GM21737 (cell line): ENCODE data around the gene POU2F1.

Source experiments
- ATAC-seq: cut with Tn5 transposase; IDR thresholded peaks from one replicate; pipeline ENCODE4 v1.9.1; 2021; ENCODE audit warnings: mild to moderate bottlenecking, moderate library complexity; ENCODE audit not compliant: unreplicated experiment

Gene POU2F1

DNA sequence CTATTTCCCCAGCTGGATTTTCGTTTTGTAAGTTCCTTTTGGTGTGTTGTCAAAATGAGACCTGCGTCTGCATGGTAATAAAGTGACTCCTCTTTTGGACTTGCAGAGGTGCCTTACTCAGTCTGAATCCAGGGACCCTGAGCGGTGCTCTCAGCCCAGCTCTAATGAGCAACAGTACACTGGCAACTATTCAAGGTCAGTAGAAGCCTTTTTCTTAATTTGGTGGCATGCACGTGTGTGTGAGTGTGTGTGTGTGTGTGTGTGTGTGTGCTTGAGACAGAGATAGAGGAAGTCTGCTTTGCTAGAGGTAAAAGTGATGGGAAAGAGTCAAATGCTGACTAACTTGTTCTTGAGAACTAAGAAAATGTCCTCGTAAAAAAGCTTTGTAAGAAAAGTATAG is 192.2 kb downstream of the POU2F1 start:
- ATAC-seq, result no peak

DNA sequence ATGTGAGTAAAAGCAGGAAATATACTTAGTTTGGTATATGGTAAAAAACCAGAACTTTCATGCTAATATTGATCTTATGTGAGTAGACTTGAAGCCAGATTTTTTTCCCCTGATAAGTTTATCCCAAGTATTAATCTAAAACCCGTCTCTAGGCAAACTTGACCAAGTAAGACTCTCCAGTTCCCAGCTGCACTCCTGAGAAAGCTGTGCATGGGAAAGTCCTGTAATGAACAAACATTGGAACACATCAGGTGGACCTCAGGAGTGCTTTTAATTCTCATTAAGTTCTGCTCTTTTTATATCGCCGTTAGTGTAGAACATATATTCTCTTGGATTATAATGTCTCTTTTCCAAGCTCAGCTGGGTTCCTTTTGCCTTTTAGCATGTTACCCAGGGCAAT is 192.6 kb downstream of the POU2F1 start:
- ATAC-seq, result no peak

DNA sequence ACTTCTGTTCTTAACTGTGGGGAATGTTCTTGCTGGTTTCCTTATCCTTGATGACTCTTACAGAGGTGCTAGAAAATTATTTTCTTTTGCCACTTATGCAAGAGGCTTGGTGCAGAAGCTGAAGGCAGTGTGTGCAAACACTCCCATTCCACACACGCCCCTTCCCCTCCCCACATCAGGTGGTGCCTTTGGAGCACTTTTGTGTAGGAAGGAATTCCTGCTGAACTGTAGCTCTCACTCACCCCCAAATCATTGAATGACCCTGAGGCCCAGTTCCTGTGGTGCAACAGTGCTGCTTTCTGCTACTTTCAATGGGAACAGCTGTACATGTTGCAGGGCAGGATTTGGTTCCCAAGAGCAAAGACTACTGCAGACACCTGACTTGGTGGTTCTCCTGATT is 195.8 kb downstream of the POU2F1 start:
- no peak for ATAC-seq

GRCh38 chr1:167418391-167418790 is 197.7 kb downstream of the POU2F1 start:
- no peak for ATAC-seq

DNA sequence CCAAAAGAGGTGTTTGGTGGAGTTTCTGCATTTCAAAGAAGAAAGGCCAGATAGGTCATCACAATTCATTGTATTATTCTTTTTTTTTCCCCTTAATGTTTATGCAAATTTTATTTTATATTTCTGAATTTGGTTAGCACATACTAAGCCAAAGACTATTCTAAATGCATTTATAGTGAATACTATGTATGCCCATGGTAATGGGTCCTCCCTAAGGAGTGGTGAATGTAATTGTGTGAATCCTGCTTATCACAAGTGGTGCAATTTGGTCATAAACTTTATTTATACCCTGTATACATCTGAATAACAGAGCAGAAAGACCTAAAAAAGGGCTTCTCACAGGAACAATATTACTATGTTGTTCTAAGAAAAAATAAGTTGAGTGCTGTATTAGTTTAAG is 198.6 kb downstream of the POU2F1 start:
- no peak for ATAC-seq

- ATAC-seq, result no peak
These were observed 199.8 kb downstream of the POU2F1 start for GRCh38 chr1:167420510-167420909.

- ATAC-seq, result no peak
These were observed 203.3 kb downstream of the POU2F1 start for GRCh38 chr1:167423684-167424619.

- no peak for ATAC-seq
These were observed 204.8 kb downstream of the POU2F1 start for GRCh38 chr1:167425482-167425881.

GRCh38 chr1:167426716-167427115 is 206.0 kb downstream of the POU2F1 start:
- no peak for ATAC-seq

DNA sequence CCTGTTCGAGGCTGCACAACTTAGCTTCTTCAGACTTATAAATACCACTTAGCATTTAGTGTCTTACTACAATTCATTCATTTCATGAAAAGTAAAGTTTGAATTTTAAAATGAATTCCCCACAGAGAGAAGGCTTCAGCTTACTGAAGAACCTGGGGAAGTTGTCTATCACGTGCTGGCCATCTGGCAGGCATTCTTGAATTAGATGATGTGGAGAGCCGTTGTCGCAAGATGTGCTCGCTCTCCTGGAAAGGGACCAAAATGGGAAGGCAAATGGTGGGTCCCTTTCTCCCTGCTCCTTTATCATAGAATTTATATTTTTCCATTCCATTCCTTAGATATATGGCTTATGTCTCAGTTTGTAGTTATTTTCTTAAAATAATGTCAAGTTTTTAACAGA is 207.2 kb downstream of the POU2F1 start:
- ATAC-seq, result no peak

- no peak for ATAC-seq
These were observed 207.7 kb downstream of the POU2F1 start for GRCh38 chr1:167428395-167428794.

DNA sequence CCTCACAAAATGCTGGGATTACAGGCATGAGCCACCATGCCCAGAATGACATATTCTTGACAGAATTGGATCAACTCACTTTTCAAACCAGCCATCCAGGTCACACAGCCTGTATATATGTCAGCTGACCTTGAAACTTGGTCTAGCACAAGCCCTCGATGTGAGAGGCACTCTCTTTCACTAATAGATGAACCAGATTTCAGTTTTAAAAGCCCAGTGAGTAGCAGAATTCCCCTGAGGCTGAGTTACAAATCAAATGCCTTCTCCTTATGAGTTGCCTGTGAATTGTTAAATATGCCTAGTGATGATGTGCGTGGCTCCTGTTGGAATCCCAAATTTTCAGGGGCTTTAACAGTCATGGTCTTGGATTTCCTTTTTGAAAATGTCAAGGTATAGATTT is 208.9 kb downstream of the POU2F1 start:
- peak; percentile 42 for ATAC-seq

DNA sequence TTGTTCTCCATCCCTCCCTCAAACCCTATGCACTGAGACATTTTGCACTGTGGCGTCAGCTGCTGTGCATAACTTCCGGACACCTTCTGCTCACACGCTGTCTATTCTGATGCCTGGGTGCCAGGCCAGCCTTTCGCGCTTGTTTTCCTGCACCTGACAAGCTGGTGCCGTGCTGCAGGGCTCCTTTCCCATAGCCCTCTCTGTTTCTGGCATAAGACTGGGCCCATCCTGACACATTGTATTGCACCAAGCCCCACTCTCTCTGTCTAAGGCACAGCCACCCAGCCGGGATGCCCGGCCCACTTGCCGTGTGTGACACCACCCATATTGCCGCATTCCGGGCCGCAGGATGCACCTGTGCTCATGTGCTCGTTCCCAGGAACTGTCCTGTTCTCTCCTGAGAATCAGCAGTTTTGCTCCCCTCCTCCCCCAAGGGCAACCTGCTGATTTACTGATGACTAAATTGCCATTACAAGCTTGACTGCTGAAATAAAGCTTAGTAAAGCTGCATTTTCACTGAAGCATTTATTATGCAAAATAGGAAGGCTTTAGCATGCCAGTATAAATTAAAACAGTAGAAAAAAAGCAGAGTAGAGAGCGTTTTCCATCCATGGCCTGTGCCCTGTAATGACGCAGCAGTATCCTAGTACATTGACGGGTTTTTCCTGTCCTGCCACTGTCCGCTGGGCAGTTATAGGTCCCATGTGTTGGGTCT is 209.6 kb downstream of the POU2F1 start:
- ATAC-seq, result peak; percentile 34

- ATAC-seq, result peak; percentile 25
These were observed 210.2 kb downstream of the POU2F1 start for GRCh38 chr1:167430849-167431242.

- peak; percentile 37 for ATAC-seq
These were observed 210.7 kb downstream of the POU2F1 start for GRCh38 chr1:167431261-167431908.

- ATAC-seq, result no peak
These were observed 211.4 kb downstream of the POU2F1 start for GRCh38 chr1:167431909-167432650.

DNA sequence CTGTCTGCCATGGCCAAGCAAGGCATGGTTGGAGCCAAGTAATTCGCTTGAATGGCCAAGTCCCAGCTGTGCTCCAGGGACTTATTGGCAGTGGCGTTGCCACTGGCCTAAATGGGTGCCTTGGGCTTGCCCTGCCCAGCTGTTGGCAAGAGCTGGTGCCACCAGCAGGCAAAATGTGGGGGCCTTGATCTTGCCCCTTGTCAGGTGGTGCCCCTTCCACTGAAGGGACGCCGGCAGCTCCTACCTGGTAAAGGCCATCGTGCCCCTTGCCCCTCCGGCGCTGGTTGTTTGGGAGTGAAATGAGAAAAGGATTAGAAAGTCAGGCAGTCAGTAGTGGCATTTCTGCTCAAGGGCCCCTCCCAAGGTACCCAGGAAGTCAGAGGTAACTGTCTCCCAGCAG is 212.1 kb downstream of the POU2F1 start:
- ATAC-seq, result no peak

GRCh38 chr1:167433884-167434283 is 213.2 kb downstream of the POU2F1 start:
- no peak for ATAC-seq

GRCh38 chr1:167434306-167434705 is 213.6 kb downstream of the POU2F1 start:
- no peak for ATAC-seq

- ATAC-seq, result no peak
These were observed 214.8 kb downstream of the POU2F1 start for GRCh38 chr1:167435484-167435883.
